Suppressor macrophage treated with lipopolysaccharide for 1 hour (primary cell): ENCODE results near the gene IL6R.
"Not testable (repeated sequence)": the region's sequence is repeated elsewhere in the genome, so short reads cannot be mapped to it uniquely, and the experiment has no call there.

Experiments
- DNase-seq, 3 donors: peaks; one replicate each; pipeline ENCODE4 v3.0.0-alpha.2; 2020 to 2022

The IL6R gene

DNA sequence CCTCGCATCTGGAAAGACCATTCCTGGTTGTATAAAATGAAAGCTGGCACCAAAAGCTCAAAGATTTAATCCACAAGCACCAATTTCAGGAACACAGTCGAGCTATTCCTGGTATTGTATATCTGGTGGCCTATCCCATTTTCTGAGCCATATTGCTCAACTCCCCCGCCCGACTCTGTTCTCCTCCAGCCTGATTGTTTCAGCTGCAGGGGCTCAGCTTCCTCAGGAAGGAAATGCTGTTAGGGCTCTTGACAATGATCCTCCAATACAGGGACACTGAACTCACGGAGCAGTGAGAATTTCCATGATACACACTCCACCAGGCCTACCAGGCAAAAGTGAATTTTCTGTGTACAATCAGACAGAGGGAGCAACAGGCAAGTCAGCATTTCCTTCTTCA is 80.0 kb downstream of the IL6R start:
- DNase-seq, result peak in 1 of 3 donors; percentile 42

DNA sequence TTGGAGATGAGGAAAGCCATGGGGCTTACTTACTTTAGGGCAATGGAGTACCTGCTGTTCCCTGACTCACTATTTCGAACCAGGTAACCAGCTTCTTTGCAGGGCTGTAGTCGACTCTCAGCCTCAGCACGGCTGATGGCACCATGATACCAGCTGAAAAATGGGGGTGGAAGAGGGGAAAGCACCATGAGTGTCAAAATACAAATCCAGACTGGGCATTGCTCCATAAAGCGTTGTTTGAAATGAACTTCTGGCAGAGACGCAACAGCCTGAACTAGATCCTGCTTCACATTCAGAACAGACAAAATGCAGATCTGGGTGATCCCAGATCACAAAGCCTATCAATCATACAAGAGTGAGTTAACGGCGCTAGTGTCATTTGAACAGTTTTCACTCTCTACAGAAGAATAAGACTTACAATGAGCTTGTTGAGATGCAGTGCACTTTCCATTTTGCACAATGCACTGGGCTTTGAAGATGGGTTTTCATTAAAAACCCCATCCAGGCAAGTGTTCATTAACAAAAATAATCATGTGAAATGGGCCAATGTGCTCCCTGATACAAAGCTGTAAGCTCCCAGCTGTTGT is 80.9 kb downstream of the IL6R start:
- no peak for DNase-seq

DNA sequence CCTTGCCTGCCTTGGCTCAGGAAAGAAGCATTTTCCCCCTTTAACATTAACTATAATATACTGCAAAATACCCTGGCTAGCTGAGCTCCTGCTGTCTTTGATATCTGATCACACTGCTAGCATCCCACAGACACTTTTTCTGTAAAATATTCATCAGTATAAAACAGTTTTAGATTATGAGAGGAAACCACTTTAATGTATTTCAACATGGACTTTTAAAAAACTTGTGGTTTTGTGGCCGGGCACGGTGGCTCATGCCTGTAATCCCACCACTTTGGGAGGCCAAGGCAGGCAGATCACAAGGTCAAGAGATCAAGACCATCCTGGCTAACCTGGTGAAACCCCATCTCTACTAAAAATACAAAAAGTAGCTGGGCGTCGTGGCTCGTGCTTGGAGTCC is 81.6 kb downstream of the IL6R start:
- DNase-seq, result not testable (repeated sequence)

DNA sequence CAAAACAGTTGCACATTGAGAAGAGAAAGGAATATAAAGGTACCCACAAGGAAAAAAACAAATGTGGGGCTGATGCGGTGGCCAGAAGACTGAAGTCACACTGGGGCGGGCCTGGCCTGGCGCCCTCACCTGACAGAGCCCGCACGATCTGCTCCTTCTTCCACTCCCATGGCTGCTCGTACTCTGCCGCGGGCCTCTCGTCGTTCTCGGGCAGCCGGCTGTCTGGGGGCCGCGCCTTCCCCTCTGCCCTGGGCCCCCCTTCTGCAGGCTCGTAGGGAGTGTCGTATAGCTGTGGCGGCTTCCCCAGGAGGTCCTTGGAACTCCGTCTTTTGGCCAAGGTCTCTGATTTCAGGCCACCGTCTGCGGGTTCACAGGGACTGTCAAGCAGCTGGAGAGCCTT is 83.8 kb downstream of the IL6R start:
- DNase-seq, result no peak

DNA sequence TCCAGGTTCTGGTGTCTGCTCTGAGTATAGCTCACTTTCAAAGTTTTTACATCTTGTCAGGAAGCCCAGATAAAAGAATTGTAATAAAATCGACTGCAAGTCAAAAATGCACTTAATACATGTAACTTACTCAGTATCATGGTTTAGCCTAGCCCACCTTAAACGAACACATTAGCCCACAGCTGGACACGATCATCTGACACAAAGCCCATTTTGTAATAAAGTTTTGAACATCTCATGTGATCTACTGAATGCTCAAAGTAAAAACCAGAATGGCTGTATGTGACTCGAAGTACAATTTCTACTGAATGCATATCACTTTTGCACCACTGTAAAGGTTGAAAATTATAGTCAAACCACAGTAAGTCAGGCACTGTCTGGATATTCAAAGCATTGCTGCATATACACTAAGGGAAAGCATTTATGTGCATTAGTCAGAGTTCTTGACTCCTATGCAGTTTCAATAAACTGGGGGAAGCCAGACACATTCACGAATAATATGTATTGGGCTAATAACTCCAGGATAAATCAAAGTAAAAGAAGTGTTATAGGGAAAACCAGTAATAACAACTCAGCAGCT is 84.6 kb downstream of the IL6R start:
- DNase-seq, result no peak

DNA sequence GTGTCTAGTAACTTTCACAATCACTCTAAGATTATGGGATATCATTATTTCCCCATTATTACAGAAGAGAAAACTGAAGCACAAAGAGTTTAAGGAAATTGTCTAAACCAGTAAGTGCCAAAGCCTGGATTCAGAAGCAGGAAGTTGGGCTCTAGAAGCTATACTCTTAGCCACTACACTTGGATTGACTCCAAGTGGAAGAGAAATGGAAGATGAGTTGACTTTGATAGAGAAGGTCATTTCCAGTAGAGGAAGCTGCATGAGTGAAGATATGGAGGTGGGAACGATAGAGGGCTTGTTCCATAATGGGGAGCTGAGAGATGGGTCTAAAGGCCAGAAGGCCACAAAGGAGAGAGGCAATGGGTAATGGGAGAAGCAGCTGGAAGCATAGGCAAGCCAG is 85.2 kb downstream of the IL6R start:
- peak; percentile 50 to 75 (median 71) for DNase-seq

DNA sequence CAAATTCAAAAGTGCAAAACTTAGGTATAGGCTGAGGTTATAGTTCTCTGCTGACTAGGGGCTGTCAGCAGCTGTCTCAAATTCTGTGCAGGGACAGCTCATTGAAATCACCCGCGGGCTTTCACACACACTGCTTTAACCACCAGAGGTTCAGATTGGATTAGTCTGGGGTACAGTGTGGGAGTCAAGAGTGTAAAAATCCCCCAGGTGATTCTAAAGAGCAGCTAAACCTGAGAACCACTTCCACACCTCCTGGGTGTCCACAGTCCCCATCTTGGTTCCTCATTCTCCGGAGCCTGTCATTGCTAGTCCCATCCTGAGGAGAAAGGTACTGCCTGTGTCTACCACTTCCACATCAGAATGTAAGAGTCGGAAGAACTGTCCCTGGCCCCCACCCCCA is 87.0 kb downstream of the IL6R start:
- no peak for DNase-seq

DNA sequence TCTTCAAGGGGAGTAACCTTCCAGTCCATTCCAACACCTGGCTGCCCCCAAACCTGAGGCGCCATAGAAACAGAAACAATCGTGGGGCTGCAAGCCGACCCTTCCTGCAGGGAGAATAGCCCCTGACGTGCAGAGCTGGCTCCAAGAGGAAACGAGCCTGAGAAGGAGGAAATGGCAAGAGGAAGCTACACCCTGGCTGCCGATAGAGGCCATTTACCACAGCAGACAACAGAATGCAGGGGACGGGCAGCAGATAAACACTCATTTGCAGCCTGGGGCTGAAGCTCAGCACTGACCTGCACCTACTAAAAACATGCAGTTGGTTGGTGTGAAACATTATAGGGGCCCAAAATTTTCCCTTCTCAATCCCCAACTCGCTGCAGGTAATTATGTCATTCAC is 88.1 kb downstream of the IL6R start:
- peak; percentile 70 to 75 (median 74) for DNase-seq

DNA sequence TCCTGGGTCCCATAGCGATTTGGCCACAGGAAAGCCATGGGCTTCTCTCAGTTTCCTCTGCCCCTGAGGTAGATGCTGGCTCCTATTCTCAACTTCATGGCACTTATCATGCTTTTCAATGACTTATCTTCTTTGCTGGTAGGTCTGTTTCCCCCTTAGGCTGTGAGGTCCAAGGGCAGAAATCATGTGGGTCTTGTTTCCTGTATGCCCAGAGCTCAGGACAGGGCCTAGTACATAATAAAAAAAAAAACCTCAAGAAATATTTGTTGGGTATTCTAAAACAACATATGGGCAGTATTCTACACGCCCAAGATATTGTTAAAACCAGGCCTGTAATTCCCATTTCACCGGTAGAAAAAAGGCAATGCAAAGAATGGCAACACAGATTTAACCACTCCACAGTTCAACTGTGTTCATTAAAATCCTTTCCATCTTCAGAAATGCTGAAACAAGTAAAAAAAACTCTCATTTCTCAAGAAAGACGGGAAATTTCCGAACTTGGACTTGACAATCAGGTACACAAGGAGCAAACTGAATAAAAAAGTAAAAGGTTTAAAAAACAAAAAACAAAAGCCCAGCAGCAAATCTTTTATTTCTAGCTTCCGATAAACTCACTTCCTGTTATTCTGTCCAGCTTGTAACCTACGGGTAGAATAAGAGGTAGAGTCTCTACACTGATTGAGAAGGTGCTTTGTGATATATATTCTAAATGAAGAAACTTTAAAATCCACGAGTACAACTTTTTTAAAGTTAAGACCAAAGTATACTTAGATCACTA is 90.5 kb downstream of the IL6R start:
- DNase-seq, result no peak

DNA sequence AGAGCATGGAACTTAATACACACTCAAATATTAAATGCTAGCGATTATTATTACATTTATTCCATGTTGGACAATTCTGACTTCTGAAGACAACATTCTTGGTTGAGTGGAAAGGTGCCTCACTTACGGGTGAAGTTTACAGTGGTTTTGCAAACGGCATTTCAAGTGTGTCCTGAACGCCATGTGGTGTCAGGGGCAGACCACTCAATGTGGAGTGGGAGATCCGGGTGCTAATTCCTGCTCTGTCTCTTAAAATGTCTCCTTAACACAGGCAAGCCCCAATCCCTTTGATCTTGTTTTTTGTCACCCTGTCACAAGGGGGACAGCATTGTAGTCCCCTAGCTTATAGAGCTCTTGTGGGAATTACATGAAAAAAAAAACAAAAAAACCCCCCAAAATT is 91.2 kb downstream of the IL6R start:
- DNase-seq, result no peak

DNA sequence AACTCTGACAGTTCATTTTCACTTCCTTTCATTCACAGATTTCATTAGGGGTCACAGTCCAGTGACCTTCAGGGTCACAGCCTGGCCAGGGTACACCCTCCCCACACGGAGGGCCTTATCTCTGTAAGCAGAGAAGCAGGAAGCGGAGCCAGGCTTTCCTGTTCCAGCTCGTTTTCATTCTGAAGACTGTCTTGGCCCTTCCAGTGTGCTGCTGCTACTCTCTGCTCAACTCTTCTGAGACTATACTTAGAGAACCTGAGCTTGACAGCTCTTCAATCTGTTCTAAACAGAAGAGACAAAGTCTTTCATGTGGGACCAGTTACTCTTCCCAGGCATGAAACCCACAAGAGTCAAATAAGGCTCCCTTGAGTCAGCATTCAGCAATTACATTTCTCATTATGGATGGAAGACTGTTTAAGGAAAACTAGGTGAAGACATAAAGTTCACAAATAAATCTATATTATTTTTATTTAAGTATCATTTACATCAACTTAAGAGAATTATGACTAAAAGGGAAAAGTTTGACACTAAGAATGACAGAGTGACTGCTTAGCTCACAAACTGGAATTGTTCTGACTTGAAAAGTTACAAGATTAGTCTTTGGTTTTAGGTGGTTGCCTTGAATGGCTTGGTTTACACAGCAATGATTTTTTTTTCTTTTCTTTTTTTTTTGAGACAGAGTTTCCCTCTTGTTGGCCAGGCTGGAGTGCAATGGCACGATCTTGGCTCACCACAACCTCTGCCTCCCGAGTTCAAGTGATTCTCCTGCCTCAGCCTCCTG is 92.1 kb downstream of the IL6R start:
- peak in 1 of 3 donors; percentile 30 for DNase-seq

DNA sequence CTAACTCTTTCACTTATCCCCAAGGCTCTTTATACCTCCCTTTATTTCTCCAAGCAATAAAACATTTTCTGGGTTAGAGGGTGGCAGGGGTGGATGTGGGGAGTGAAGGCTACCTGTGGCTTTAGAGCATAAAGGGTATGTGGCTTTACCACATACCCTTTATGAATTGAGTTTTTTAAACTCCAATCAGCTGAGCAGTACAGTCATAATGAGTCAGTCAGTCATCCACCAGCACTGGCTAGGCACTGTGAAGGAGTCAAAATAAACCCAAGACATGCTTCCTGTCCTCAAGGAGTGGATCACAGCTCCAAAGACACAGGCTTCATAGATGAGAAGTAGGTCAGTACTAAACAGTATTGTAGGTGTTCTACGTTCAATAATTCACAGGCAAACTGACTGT is 94.3 kb downstream of the IL6R start:
- no peak for DNase-seq

DNA sequence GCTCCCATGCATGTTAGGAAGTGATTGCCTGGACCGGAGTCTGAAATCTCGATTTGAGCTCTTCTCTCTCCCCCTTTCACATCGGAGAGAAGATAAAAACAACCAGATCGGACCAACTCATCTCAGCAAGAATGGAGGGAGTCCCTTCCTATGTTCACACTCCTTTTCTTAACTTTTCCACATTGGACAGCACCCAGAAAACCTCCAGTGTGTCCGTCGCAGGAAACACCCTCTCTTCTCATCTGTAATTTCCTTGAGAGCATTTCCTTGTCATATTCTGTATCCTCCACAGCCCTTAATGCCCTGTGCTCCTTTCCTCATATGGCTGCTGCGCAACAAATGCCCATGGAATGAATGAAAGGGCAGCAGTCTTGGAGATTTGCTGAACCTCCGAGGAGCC is 95.4 kb downstream of the IL6R start:
- no peak for DNase-seq

DNA sequence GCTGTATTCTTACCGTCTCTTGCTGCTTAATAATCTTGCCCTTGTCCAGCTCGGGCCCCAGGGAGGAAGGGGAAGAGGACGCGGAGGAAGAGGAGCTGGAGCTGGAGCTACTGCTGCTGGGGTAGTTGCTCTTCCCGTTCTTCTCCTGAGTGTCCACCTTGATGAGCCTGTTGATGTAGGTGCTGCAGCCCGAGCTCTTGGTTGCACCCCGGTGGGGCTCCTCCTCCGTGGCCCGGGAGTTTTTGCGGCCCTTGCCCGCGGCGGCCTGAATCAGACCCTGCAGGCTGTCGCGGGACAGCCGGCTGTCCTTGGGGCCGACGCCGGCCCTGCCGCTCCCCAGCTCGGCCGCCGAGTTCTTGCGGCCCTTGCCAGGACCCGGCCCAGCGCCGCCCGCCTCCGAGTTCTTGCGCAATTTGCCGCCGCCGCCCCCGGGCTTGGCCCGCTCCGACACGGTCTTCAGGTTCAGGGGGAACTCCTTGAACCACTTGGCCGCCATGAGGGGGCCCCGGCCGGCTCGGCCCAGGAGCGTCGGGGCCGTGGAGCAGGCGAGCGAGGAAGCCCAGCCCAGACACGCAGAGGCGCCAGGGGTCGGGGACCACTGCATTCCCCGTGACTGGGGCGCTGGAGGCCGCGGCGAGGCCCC is 96.4 kb downstream of the IL6R start:
- DNase-seq, result peak in 2 of 3 donors; percentile 42 to 43

DNA sequence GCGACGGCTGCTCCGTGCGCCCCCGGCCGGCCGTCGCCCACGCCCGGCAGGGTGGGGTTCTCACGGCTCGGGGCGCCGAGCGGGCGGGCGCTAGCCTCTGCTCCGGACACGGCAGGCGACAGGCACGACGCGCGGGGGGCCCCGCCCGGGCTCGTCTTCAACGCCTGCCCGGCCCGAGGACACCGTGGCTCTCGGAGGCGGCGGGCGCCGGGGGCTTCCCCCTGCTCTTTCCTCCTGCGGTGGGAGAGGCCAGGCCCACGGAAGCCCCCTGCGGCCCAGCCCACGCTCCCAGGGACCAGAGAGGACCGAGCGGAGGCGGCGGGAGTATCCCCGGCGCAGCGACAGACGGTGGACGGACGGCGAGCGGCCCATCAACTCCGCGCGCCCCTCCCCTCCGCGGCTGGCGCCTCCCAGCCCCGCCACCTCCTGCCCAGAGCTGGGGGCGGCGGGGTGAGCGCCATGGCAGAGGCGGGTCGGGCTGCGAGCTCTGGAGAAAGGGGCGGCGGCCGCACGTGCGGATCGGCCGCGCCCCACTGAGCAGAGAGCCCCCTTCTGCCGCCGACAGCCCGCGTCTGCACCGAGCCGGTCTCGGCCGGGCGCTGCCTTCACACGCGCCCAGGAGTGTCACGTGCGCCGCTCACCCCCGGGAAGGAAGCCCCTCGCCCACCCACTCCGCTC is 97.1 kb downstream of the IL6R start, which contains the start of the genes SHE and TDRD10:
TSS of gene SHE (minus strand) at position 347 of the 678 bp plus-strand sequence. CDS start 386 bp downstream, outside the sequence.
TSS of gene TDRD10 (plus strand) at position 154 of the 678 bp plus-strand sequence. CDS start 4,685 bp downstream, outside the sequence.
- peak in 1 of 3 donors; percentile 54 for DNase-seq

DNA sequence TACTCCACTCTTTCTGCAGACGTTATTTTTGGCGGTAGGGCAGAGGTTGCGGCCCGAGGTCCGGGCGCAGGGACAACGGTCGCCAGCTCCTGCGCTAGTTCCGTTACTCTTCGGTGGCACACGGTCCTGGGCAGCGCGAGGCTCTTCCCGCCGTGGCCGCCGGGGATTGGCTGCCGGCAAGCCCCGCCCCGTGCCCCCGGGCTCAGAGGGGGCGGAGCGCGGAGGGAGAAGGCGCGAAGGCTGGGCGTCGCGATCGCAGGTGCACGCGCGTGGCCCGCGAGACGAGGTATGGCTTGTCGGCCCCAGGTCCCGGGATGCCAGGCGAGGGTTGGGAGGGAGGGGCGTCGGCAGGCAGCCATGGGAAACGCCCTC is 97.6 kb downstream of the IL6R start:
- no peak for DNase-seq

DNA sequence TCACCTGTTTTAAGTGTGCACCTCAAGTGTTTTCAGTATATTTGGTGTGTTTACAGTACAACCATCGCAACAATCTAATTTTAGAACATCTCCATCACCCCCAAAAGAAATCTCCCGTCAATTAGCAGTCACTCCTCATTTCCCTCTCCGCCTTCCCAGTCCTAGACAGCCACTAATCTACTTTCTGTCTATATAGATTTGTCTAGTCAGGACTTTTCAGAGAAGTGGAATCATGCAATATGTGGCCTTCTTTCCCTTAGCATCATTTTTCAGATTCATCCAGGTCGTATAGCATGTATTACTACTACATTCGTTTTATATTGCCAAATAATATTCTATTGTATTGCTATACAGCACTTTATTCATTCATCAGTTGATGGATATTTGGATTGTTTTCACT is 98.8 kb downstream of the IL6R start:
- DNase-seq, result no peak

DNA sequence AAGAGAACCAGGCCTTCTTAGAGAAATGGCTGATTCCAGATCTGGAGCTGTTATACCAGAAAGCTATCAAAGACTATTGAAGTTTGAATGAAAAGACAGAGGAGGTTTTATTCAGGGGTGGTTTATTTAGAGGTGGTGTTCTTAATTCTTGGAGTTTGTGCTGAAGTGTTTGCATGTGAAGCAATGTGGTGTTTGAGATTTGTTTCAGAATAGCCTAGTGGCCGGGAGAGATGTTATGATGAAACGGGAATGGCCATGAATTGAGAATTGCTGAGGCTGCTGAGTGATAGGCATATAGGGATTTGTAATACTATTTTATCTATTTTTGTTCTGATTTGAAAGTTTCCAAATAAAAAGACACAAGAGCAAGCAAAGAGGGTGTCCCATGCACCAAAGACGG is 107.6 kb downstream of the IL6R start:
- no peak for DNase-seq

DNA sequence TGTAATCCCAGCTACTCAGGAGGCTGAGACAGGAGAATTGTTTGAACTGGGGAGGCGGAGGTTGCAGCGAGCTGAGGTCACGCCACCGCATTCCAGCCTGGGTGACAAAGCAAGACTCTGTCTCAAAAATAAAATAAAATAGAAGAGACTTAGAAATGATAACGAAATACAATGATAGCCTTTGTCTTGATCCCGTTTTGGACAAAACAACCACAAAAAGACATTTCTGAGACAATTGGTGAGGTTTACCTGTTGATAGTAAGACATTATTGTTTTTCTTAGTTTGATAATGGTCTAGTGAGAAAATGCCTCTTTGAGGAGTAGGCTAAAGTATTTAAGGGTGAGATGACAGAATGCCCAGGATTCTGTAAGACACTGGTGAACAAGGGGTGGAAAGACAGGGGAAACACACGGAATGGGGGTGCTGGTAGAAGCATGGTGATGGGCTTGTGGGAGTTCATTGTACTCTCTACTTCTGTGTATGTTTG is 109.0 kb downstream of the IL6R start:
- DNase-seq, result no peak

DNA sequence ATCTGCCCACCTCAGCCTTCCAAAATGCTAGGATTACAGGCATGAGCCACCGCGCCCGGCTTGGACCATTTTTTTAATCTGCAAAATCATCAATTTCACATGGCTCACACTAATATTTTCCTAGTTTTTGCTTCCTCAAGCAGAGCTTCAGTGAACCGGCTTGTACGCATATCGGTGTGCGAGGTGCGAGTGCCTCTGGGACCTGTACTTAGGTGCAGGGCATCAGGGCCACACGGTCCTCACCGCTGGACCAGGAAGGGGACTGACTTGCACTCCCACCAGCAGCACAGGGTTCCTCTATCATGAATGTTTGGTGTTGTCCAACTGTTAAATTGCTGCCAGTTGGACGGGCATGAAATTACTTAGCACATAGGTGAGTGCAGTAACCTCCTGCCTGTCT is 112.5 kb downstream of the IL6R start:
- no peak for DNase-seq
